HK-2 (cell line): Measurements from ENCODE around the gene DBH.
"Not testable (repeated sequence)": the region's sequence is repeated elsewhere in the genome, so short reads cannot be mapped to it uniquely, and the experiment has no call there.

Experiments
- DNase-seq: peaks from one replicate; pipeline ENCODE4 v3.0.0-alpha.2; 2018; ENCODE audit not compliant: unreplicated experiment

Gene DBH

DNA sequence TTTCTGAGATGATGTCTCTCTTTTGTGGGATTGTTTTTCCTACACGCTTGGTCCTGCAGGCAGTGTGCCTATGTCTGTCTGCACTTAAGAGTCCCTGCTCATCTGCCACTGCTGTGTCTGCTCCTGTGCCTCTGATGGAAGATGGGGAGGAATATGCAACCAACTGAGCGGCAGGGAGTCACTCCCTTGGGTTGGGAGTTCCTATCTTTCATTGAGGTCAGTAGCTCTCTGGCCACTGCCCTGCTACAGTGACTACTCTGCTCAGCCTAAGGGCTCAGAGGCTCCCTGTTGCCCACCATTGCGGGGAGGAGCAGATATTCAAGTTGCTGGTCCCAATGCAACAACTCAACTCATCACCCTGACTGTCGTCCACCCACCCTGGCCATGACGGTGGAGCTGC, 13.6 kb upstream of the DBH start:
- no peak for DNase-seq

DNA sequence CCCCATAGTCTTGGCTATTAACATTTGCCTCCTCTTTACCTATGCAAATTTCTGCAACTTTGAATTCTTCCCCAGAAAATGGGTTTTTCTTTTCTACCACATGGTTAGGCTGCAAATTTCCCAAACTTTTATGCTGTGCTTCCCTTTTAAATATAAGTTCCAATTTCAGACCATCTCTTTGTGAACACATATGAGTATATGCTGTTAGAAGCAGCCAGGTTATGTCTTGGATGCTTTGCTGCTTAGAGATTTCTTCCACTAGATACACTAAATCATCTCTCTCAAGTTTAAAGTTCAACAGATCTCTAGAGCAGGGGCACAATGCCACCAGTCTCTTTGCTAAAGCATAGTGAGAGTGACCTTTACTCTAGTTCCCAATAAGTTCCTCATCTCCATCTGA, 10.2 kb upstream of the DBH start:
- not testable (repeated sequence) for DNase-seq

DNA sequence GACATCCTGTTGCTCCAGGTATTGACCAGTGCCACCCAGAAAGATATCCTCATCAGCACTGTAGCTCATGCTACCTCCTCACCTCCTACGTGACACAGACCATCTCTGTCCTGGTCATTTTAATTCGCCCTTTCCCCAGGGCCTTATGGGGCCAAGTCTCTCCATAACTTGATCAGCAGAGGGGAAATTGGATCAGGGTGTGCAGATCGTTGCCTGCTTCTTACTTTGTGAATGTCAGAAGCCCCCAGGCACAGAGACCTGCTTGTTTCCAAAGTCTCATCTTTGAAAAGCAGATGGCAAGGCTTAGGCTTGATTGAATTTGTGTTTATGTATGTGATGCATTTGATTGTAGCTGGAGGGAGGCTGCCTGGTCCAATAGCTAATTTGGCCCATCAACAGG, 8.8 kb upstream of the DBH start:
- DNase-seq = no peak

DNA sequence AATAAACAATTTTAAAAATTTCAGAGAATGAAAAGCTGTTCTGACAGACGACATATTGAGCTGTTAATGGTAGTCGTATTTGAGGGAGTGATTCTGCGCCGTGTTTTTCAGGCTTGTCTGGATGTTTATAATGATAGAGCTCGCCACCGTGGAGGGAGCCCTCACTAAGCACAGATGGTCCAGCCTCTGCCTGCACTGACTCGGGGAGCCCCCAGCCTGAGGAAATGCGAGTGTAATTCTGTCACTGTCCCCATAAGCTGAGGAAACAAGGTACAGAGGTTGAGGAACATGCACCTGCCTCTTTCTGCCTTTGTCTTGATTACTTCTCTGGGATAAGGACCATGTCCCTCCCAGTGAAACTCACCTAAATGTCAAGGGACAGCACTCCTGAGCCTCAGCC, 7.4 kb upstream of the DBH start:
- no peak for DNase-seq

DNA sequence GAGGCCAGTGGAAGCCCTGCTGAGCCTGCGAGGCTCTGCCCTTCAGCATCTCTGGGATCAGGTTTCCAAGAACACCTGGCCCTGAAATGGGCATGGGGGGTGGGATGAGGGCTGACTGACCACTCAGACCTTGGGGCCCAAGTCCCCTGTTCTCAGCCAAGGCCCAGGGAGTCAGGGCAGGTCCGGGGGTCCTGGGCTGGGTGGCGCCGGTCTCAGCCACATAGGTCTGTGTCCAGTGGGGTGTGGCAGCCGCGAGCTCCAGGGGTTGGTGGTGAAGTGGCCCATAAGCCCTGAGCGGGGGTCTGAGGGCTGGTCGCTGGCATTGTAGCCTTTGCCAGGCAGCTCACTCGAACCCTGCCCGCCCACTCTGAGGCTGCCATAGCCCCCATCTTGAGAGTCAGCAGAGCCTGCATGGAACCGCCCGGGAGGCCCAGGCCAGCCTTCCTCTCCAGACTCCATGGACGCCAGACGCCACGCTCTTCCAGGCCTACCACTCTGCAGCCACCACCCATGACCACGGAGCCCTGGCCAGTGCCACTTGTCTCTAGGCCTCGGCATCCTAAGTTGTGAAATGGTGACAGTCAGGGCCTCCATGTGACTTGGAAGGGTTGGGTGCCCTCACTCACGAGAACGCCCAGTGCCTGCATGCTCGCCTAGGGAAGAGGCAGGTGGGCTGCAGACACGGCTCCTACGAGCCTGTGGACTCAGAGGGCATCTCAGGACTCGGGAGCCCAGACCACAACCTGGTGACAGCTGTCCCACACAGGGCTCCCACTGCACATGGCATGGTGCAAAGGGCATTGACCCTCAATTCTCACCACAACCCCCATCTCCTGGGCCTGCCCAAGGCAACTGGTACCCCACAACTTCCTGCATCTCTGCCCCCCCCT, 6.7 kb upstream of the DBH start:
- DNase-seq = no peak

DNA sequence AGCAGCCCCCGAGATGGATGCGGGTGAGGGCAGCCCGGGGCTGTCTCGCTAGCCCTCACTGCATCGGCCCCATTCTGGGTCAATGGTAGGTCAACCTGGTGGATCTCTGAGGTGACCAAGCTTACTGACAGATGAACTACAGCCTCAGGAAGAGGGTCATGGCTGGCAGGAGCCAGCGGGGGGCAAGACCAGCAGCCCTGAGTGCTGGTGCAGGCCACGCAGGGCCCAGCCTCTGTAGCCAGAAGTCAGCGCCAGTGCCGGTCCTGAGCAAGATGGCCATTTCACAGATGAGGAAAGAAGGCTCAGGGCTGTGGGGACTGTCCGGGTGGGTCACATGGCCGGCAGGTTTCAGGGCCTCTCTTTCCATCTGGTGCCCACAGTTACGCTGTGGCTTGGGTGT, 5.1 kb upstream of the DBH start:
- no peak for DNase-seq

DNA sequence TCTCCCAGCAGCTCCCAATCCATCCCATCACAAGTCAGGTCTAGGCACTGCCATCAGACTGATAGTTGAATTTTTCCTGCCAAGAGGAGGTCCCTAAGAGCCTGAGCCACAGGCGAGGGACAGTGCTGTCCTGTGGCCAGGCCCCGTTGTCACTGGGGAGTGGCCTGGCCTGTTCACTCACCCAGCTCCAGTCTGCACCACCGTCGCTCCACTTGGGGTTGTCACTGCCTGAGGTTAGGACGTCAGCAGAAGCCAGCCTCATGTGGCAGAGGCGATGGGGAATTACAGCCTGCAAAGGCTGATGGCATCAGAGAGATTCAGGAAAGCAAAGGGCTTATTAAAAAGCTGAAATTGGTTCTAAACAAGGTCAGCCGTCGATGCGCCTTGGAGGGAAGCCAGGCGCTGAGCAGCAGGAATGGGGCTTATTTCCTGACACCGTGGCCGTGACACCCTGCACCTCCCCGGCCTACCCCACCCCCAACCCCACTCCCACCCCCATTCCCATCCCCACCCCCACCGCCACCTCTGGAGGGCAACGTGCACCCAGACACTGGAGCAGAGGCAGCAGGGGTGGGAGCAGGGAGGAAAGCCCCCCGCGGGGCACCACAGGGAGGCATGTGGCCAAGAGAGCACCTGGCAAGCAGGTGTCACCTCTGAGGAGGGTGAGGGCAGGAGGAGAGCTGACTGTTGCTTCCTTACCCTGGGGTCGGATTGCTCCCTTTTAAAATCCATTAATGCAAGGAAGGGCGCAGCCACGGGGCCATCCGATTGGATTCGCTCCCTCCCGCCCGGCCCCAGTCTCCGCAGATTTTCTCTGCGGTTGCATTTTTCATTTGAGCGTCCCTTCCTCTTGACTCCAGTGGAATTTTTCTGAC, 3.1 kb upstream of the DBH start:
- no peak for DNase-seq

DNA sequence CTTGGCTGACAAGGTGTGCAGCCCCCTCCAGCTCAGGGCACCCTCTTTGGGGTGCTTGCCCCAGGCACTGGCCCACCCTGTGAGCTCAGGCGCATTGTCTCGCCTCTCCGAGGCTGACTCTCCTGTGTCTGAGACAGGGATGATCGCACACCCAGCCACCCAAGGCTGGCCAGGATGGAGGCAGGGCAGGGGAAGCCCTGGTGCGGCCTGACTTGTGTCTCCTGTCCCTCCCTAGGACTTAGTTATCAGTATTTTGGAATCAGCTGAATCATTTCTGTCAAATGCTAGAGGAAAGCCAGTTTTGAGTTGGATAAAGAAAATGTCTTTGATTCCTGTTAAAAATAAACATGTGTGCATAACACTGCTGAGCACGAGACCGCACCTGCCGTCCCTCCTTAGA, 2.5 kb upstream of the DBH start:
- DNase-seq = no peak

DNA sequence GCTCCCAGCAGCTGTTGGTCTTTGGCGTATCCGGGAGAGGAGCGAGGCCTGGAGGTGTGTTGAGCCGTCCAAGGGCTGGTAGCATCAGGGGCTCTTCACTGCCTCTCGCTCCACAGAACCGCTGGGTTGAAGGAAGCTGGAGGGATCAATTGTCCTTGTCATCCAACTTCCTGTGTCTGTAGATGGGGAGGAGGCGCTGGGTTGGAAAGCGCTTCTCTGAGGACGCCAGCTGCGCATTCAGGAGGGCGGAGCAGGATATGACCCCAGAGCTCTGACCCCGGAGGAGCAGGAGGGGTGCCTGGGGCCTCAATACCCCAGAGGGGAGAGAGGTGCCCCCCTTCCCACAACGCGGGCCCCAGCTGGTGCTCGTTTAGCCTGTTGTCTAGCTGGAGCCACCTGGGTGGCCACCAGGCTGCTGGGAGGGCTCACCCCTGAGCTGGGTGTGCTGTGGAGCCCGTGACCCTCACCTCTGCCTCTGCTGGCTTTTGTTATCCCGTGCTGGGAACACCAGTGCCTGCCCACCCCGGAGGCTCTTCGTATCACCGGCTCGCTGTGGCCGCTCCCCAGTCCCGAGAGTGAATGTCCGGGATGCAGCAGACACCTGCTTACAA, 2.0 kb upstream of the DBH start:
- DNase-seq = no peak

DNA sequence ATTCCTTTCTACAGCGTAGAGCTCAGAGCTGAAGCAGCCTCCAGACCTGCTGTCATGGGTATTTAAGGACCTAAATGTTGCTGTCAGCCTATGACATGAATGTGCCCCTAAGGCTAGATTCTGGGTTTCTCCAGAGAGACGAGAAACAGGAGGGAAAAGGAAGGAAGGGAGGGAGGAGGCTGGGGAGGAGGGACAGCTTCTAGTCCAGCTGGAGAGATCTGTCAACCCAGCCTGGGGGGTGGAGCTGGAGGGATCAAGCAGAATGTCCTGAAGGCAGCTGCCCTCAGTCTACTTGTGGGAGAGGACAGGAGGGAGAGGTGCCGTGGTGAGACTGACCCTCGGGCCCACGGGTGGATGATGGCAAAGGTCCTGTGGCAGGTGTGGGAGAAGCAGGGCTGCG, 1.1 kb upstream of the DBH start:
- DNase-seq = no peak

DNA sequence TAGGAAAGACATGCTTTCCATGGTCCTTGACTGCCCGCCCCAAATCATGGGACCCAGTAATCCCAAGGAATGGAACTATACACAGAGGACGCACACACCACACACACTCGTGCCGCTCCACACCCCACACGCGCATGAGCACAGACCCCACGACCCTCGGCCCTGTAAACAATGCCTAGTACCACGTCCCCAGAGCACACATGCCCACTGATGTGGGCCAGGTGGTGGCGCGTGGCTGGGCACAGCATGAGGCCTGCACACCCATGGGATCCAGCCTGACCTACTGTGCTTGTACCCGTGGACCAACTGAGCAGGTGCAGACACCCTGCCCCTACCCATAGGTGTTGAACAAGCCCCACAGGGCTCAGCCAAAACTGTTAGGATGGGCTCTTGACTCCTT, 739 bp downstream of the DBH start:
- DNase-seq = no peak

DNA sequence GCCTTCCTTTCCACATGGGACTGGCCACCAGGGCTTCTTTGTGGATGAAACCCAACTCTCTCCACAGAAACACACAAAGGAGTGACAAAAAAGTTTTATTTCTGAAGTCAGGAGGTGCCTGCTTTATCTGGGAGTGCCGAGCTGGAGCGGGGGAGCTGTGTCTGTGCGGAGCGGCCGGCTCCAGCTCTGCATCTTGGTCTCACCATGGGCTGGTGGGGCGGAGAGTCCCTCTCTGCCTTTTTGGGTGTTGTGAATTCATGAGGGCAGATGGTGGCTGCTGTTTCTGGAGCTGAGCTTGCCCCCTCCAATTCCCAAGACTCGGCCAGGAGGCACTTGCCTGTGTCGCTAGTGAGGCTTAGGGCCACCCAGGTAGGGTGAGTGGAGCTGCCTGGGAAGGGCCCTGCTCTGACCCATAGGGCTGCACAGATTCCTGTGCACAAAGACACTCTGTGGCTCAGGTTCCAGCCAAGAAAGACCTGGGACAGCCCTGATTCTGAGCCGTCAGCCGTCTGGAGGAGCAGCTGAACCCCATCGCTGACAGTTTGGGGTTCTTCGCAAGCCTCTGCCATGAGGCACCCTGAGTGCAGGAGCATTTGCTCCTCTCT, 1.4 kb downstream of the DBH start:
- no peak for DNase-seq

DNA sequence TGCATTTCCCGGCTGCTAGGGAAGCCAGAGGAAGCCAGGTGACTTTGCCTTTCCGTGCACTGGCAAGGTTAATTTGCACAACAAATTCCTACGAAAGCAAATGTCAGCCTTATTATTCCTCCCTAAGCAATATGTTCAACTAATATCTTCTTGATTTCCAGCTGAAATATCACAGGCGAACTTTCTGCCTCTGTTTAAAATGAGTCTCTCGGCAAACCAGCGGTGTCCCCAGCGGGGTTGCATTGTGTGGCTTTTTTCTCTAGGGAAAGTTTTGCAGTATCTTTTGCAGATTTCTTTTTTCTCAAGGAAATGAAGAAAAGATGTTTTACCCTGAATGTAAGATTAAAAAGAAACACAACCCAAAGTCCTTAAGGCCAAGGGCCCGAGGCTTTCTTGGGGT, 1.9 kb downstream of the DBH start:
- no peak for DNase-seq

DNA sequence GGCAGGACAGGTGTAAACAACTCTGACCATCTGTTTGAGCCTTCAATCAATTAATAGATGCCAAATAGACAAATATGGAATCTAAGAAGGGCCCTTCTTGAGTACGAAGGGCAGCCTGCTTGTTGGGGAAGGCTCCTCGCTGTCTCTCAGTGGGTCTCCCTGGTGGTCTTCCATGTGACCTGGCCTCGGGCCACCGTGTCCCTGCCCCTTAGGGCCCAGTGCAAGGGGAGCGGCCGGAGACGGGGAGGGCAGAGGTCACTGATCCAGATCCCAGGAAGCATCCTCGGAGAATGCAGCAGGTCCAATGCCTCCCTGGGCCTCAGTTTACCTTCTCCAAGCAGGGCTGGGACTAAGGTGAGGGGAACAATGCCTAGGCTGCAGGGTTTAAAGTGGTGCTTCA, 2.5 kb downstream of the DBH start:
- no peak for DNase-seq

DNA sequence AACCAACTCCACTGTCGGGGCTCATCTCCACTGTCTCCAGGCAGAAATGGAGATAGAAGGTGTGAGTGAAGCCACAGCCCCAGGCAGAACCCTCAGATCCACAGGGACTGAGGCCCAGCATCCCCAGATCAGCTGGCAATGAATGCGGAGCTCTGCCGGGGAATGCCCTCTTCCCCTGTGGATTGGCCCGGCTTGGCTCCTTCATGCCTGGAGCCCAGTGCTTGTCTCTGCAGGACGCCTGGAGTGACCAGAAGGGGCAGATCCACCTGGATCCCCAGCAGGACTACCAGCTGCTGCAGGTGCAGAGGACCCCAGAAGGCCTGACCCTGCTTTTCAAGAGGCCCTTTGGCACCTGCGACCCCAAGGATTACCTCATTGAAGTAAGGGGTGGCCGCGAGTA, 3.5 kb downstream of the DBH start:
- no peak for DNase-seq

DNA sequence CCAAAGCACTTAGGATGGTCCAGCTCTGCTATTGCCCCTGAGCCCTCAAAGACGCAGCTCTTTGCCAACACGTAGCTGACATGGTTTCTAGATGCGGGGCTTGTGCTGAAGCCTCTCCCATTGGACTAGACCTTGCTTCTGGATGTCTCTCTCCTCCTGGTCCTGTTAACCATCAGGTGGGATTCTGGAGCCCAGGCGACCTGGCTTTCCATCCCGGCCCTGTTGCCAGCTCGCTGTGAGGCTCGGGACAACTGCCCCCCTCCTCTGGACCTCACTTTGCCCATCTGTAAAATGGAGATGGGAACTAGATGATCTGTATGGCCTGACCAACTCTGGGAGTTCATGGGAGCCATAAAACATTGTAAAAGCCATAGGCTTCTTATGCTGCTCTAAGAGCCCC, 4.0 kb downstream of the DBH start:
- no peak for DNase-seq

DNA sequence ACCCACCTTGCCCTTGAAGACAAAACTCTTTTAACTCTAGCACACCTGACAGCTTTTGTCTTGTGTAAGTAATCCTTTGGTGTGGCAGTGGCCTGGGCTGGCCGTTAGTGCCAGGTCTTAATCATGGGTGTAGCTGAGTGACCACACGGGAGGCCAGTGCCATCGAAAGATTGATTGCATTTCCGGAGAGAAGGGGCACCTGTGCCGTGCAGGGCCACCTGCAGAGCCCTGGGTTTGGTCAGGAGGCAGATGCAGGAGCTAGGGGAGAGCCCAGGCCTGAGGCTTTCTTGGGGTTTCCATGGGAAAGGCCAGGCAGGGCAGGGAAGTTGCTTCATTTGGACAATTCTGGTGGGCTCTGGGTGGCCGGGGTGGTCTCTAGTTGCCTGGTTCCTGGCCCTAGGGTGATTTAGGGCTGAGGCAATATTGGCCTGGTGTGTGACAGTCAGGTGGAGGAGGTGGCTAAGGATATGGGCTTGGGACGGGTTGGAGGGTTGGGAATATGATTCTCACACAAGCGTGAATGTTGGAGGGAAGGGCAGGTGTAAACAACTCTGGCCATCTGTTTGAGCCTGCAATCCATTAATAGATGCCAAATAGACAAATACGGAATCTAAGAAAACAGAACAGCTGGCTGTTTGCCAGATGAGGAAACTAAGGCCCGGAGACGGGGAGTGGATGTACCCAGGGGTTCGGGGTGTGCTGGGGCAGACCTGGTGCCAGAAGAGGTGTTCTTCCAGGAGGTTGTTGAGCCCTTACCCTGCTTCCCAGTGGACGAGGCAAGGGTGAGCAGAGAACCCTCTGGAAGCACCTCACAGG, 4.6 kb downstream of the DBH start:
- no peak for DNase-seq

DNA sequence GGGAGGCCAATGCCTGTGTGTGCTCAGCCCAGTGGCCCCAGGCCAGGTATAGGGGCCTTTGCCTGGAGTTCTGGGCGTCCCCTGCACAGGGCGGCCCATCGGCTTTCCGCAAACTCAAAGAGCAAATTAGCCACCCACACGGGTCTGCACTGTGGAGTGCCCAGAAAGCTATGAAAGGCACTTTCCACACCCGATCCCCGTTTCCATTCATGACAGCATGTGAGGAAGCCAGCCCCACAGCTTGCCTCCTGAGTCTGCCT, 5.2 kb downstream of the DBH start:
- DNase-seq = no peak

DNA sequence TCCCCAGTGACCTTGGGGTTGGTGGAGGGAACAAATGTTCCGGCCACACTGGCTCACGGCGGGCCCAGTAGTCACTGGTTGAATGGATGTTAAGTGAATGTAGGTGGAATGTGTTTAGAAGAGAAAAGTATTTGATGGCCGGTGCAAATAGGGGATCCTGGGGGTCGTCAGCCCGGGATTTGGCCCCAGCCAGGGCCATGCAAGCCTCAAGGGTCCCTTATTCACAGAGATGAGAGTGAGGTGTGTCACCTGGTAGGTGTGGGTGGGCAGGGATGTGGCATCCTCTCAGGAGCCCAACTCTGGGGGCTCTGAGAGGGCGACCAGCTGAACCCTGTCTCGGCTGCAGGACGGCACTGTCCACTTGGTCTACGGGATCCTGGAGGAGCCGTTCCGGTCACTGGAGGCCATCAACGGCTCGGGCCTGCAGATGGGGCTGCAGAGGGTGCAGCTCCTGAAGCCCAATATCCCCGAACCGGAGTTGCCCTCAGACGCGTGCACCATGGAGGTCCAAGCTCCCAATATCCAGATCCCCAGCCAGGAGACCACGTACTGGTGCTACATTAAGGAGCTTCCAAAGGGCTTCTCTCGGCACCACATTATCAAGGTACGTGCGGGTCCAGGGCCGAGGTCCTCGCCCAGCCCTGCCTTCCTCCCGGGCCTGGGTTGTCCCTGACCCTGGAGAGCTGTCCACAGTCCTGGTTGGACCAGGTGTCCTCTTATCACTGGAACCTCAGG, 5.9 kb downstream of the DBH start:
- no peak for DNase-seq

DNA sequence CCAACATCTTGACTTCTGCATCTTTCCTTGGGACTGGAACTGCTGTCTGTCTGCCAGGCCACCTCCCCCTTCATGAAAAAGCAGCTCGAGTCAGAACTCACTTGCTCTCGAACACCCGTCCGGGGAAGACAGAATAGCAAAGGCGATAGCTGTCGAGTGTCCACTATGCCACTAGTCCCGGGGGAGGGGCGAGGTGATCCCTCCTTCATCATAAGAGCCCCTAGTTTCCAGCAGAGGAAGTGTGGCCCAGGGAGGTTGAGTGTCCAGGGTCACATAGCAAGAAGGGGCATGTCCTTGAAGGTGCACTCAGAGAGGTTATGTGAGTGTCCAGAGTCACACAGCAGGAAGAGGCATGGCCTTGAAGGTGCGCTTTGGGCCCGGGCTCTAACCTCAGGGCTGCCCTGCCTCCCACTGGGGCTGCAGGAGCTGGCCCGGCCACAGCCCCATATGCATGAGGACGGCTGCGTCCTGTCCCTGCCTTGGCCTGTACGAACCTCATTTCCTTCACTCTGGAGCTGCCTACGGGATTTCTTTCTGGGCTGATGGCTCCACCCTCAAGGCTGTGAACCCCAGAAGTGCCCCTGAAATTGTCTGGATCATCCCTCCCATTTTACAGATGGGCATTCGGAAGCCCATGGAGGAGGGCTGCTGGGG, 6.7 kb downstream of the DBH start:
- no peak for DNase-seq

DNA sequence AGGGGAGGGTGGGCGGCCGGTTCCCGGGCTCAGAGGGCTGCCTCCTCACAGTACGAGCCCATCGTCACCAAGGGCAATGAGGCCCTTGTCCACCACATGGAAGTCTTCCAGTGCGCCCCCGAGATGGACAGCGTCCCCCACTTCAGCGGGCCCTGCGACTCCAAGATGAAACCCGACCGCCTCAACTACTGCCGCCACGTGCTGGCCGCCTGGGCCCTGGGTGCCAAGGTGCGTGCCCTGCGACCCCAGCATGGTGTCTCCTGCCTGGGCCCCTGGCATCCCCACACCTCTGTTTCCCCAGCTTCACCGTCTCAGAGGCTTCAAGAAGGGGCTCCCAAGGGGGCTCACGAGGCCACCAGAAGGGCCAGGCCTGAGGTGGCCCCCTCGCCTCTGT, 7.2 kb downstream of the DBH start:
- no peak for DNase-seq
